Body of pancreas (tissue), 4 donors: ENCODE results near the gene JOSD2.

Source experiments
- CTCF ChIP-seq, 7 experiments: fragments of 450-650 bp in 4 of 7; fragments of 200-600 bp in 3 of 7; sonication (generic) in 3 of 7; IDR thresholded peaks; one replicate each; pipeline ENCODE4 v1.5.1; 2016 to 2019; ENCODE audit warnings: antibody characterized with exemption in 7 of 7
- POLR2A ChIP-seq, 3 donors: fragments of 450-650 bp; IDR thresholded peaks; one replicate each; pipeline ENCODE4 v1.6.1; 2016; ENCODE audit warnings: antibody characterized with exemption in 3 of 3, mild to moderate bottlenecking in 2 of 3

GRCh38 chr19:50464348-50464747, 46.6 kb downstream of the JOSD2 start:
- no peak for TF ChIP-seq CTCF (IDR thresholded peaks at IDR 0.05)
- TF ChIP-seq POLR2A (IDR thresholded peaks at IDR 0.05), result no peak
